Endometrial microvascular endothelial cells (primary cell): ENCODE data around the gene CARD19. TPM values are rescaled to one million over a fixed set of nuclear protein-coding genes. Genes with fewer than 3 reads are reported as not detected.
"Not testable (repeated sequence)": the region's sequence is repeated elsewhere in the genome, so short reads cannot be mapped to it uniquely, and the experiment has no call there.

Experiments used
- in situ Hi-C: cut with HindIII; loops from 2 replicates; pipeline ENCODE4 v1.10.0; 2017; ENCODE audit warnings: low sequenced_read_pairs, low pct_unique_long_range_greater_than_20kb; ENCODE audit errors: inconsistent ontology term
- total RNA-seq: library from RNA; depleted of rRNA; stranded (reverse); fragments of >200 nt; gene quantifications from one replicate; pipeline ENCODE4 v1.2.3, GENCODE V29; 2015; ENCODE audit errors: inconsistent ontology term

The CARD19 gene
- total RNA-seq, 1 donor from 2014 or later = 101 TPM

DNA sequence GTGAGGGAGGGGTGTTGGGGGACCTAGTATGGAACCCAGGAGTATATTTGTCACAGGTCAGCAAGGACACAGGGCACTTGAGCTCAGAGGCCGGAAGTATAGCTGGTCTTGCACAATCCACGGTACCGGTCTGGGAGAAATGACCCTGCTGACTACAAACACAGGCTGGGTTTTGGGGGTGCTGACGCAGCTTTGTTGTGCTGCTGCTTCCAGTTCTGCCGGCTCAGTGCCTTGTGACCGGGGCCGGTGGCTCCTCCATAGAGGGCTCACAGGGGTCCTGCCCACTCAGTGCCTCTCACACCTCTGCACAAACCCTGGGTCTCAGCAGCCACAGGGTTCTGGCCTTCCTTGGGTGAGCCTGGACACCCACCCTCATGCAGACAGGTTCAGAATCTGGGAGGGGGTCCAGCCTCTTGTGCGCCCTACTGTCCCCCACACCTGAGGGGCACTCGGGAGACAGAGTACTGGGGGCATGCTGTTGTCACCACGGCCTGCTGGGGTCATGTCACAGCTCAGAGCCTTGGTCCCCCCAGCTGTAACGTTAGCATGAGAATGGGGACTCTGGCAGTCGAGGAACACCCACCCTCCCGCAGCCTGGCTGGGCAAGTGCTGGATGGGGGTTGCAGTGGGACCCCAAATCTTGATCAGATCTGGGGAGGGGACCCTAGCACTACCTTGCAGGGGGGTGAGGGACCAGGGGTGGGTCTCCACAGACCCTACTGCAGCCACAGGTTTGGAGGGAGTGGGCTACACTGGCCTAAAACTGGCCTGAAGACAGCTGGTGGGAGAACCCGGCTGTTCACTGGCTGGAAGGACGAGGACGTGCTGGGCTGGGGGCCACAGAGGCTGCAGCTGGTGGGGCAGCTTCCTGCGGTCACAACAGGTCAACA is 20.3 kb downstream of the CARD19 start:
- in situ Hi-C loops = no loop called here

DNA sequence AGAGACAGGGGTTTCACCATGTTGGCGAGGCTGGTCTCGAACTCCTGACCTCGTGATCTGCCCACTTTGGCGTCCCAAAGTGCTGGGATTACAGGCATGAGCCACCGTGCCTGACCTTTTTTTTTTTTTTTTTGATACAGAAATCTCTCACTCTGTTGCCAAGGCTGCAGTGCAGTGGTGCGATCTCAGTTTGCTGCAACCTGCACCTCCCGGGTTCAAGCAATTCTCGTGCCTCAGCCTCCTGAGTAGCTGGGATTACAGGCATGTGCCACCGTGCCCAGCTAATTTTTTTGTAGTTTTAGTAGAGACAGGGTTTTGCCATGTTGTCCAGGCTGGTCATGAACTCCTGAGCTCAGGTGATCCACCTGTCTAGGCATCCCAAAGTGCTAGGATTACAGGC is 21.5 kb downstream of the CARD19 start:
- in situ Hi-C loops = not testable (repeated sequence)

DNA sequence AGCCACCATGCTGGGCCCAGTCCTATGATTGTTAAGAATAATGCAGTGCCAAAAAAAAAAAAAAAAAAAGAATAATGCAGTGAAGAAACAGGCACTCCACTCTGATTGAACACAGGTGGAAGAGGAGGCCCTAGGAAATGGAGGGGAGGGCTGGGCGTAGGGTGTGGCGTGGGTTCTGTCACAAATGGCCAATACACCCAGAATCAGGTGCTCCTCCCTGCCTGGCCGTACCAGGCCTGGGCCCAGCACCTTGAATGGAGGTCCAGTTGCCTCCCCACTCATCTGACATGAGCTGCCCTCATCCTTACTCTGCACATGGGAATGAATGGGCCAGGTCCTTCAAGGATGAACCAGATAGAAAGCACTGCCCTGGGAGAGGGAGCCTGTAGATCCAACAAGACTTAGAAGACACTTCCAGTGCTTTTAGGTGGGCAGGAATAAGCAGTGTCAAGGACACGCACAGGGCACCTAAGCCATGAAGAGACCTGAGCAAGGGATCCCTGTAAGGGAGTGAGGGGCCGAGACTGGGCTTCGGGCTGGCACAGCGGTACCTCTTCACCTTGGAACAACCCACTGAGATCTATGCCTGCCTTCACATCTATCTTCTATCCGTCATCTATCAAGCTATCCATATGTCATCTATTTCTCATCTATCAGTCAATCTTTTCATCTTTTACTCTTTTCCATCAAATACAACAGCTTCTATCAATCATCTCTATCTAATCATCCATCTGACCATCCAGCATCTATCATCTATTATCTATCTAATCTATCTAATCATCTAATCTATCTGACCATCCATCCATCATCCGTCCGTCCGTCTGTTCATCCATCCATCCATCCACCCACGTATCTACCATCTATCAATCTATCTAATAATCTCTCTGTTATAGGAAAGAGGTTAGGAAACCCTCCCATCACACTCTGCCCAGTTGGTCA is 22.2 kb downstream of the CARD19 start:
- in situ Hi-C loops = no loop called here

DNA sequence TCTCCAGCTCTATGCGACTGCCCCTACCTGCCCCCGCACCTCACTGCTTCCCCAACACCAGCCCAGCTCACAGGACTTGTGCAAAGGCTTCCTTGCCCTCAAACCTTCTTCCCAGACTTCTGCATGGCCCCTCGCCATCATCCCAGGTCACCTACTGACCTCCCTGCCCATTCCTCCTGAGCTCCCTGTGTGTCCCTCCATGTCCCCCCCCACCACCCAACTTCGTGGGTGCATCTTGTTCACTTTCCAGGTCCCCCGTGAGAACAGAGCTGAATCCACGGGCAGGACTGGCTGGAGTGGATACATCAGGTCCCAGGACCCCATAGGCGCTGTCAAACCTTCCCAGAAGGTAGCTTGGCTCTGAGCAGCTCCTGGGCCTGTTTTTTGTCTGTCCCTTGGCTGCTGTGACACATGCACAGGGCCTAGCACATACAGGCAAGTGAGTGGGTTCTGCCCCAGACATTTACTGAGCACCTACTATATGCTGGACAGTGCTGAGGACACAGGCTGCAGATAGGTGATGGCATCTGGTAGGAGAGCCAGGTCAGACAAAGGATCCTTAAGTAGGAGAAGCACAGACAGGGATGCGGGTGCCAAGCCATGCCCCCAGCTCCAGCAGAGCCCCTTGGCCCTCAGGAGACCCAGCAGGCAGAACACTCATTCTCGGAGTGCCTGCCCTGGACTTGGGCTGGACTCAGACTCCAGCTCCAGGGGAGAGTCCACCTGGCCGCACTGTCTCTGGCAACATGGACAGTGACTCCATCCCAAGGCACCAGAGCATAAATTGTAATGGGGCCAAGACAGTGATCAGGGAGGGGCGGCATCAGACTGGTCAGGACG is 23.1 kb downstream of the CARD19 start:
- in situ Hi-C loops = no loop called here

DNA sequence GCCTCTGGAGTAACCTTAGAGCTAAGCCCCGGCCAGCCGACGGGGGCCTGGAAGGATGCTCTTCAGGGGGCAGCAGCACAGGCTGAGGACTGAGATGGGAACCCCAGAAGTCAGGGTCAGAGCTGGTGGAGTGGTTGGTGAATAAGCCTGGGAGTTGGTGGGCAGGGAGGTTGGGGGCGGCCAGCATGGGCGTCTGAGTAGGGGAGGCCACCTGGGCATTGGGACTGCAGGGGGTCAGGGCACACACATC is 23.6 kb downstream of the CARD19 start:
- in situ Hi-C loops = no loop called here

DNA sequence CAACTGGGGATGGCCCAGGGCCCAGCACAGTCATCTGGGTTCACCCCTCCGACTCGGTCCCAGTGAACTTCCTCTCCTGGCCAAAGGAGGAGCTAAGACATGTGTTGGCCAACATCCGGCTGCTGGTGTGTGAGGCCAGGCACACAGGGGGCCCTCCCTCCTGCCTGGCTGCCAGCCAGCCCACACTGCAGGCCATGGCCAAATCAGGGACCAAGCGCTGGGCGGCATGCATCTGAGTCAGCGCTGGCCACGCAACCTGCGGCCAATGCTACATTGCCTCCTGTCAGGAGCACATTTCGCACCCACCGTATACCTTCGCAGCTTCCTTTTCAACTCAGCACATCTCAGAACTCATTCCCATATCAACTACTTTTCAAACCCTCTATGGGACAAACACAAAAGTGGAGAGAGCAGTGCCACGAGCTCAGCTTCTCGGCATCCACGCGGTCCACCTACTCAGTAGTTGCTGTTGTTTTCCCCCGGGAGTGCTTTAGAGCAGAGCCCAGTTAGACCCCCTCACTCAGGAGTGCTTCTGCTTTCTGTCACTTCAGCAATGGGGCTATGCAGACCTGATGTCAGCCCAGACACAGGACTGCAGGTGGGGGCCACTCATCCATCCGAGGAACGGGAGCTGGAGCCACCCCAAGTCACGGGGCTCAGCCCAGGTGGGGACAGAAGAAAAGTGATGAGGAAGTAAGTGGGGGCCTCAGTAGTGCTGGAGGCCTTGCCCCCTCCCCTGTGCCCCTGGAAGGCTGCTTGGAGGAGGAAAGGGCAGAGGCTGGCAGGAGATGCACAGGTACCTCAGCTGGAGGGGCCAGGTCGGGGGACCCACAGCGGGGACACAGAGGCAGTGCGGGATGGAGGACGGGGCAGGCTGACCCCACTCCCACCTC is 24.2 kb downstream of the CARD19 start:
- in situ Hi-C loops = no loop called here

DNA sequence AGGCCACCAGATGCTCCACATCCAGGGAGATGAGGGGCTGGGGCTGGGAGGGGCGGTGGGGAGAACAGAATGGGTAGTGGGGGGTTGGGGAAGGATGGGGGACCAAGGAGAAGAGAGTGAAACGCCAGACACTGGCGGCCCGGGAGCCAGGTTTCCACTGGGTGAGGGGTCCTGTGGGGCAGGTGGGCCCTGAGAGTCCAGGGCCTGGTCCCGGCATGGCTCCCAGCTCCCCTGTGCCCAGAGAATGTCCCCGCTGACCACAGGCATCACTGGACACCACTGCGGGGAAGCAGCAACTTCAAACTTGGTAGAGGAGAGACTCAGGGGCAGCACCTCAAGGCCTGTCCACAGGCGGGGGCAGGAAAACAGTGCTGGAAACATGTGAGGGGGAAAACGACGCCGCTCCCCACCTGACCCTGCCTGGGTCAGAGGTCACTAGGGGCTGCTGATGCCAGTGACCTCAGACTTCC is 24.9 kb downstream of the CARD19 start:
- in situ Hi-C loops = no loop called here

DNA sequence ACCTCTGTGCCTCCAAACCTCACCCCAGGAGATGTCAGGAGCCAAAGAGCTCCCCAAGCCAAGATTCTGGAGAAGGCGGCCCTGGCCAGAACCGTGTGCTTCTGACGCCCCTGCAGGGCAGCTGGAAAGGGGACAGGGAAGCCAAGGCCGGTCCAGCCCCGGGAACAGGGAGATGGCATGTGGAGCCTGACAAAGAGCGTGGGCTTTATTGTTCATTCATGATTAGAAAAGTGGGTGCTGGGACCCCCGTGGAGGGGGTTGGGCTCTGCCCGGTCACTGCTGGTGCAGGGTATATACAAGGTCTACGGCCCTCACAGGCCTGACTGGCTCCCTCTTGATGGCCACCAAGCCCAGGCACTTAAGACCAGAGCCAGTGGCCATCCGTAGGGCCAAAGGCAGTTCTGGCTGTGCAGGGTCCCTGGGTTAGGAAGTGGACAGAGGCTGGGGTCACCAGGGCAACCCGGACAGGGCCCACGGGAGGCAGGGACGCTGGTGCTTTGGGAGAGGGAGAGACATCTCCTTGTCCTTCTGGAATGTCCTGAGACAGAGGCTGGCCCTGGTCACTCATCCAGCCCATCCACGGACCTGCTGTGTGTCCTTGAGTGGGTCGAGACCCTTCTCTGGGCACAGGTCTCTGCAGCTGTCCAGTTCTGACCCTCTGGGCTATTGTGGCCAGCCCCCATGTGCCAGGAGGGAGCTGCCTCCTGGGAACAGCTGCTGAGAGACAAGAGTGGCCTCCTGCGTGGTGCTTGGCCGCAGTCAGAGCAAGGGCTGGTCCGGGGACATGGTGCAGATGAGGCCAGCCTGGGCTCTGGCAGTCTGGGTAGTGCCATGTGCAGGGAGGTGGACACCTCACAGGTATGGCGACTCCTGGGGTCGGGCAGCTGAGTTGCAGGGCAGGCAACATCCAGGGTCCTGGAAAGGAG is 25.6 kb downstream of the CARD19 start:
- in situ Hi-C loops = no loop called here

DNA sequence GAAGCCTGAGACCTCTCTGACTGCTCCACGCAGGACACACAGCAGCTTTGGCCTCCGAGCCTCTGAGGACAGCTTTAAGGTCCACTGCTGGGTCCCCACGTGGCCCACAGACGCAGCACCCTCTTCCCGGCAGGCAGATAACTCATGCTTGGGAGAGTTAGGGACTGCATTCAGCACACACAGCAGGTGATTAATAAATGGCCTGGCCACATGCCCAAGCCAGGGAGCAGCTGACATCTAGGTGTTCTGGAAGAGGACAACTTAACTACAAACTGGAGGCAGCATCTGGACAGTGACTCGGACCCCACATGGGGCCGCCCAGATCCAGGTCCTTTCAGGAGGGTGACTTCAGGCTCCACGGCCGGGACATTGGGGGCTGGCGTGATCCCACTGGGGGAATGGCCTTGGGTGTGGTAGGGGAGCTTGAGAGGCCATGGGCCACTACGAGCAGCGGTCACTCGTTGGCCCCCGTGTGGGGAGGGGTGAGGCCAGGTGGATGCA is 26.8 kb downstream of the CARD19 start:
- in situ Hi-C loops = no loop called here

DNA sequence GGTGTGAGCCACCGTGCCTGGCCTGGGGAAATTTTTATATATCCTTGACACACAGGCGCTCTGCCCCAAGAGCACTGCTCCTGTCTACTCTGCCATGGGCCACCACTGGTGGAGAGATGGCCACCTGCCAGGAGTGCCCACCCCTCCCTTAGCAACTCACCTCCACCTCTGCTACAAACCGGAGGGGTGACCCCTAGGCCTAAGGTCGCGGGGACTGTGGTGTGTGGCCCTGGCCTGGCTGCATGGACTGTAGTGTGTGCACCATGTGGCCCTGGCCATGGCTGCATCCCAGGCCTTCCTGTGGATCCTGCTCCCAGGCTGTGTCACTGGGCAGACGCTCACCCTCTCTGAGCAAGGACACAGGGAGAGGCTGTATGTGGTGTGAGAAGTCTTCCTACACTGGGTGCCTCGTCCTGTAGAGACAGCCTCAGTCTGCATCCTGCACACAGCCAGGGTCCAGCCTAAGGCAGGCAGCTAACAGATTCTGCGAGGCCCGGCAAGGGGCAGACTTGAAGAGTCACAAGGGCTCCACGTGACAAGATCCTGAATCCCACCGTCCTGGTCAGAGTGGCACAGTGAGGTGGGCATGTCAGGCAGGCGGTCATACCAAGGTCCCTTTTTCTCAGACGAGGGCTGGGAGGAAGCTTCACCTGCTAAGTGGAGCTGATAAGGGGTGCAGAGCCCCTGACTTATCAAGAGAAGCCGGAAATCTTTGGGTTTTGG is 27.7 kb downstream of the CARD19 start:
- in situ Hi-C loops = no loop called here

DNA sequence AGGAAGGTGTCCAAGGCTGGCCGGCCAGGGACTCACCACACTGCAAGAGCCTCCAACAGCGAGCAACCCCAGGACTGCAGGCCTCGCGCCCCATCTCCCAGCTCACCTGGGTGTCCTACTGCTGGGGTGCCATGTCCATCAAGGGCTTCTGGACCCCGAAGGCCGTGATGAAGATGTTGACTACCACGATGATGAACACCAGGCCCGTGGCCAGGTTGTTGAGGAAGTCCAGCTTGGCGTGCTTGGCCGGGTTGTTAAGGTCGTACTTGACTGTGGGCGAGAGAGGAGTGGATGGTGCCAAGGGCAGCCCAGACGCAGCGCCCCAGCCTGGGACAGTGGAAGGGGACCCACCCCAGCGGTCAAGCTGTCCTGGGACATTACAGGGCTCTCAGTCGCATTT is 28.8 kb downstream of the CARD19 start:
- in situ Hi-C loops = no loop called here

DNA sequence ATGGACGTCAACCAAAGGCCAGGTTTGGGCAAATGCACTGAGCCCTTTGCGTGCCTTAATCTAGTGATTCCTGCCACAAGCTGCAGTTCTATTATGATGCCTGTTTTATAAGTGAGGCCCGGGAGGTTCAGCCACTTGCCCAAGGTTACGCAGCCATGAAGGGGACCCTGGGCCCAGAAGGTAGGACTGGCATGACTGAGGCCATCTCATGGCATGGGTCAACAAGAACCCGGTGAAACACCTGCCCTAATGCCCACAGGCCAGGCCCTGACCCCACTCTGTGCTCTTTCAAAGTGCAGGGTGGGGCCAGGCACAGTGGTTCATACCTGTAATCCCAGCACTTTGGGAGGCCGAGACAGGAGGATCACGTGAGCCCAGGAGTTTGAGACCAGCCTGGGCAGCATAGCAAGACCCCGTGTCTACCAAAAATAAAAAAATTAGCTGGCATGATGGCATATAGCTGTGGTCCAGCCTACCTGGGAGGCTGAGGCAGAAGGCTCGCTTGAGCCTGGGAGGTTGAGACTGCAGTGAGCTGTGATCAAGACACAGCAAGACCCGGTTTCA is 29.4 kb downstream of the CARD19 start:
- in situ Hi-C loops = no loop called here

DNA sequence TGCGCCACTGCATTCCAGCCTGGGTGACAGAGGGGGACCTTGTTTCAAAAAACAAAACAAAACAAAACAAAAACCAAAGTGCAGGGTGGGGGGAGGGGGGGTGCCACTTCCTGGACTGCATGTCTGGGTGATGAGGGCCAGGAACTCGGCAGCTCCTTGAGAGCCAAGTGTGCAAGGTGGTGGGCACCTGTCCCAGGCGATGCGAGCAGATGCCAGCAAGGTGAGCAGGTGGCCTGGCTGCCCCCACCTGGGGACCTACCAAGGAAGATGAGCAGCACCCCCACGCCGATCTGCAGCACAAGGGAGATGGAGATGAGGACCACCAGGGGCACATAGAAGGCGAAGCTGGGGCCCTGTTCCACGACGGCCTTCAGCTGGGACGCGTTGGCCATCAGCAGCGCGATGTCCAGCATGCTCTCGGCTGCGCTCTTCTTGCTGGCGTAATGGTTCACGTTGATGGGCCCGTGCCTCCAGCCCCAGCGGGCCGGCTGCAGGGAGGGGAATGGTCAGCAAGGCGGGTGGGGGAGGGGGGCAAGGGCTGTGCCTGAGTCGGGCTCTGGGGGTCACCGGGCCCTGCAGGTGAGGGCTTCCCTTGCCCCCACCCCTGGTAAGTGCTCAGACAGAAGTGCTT is 30.2 kb downstream of the CARD19 start:
- in situ Hi-C loops = no loop called here

DNA sequence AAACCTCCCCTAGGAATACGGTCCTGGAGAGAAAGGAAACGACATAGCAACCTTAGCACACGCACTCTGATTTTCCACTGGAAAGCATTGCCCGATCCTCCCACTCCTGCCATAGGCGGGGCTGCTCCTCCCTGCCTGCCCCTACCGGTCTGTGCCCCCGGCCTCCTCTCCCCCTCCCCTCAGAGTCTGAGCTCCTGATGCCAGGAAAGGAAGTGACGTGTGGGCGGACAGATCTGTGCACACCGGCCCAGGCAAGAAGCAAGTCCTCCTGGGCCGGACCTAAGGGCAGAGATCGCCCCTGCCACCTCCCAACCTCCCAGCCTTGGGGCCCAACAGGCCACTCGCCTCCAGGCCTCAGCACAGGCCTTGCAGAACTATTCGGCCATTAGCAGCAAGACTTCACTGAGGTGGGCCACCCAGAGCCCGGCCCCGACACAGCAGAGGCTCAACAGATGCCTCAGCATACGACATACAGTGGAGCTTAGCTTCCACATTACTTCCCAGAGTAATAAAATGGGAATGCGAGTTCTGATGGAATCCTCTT is 30.9 kb downstream of the CARD19 start:
- in situ Hi-C loops = no loop called here

DNA sequence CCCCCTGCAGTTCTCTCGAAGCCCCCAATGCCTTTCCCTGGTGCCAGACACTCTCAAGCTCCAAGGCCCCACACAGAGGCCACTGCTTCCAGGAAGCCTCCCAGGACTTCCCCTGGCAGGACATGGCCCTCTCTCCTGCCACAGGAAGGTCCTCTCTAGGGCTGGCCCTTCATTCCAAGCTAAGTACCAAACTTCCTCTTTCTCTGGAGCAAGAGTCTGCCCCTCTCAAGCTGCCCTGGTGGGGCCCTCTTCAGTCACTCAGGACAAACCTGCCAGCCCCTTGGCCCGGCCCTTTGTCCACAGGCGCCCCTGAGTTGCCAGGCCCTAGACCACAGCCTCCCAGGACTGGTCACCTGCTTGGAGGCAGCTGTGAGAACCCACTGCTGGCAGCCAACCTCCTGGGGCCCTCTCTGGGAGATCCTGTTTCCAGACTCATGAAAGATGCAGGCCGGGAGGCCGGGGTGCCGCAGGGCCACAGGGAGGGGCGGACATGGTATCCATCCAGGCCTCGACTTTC is 31.4 kb downstream of the CARD19 start:
- in situ Hi-C loops = no loop called here
